HG03521 (cell line): Measurements from ENCODE around the gene JAML.

Experiments used
- ATAC-seq: cut with Tn5 transposase; IDR thresholded peaks from one replicate; pipeline ENCODE4 v1.9.1; 2021; ENCODE audit warnings: mild to moderate bottlenecking, moderate library complexity; ENCODE audit not compliant: unreplicated experiment

The JAML gene

GRCh38 chr11:118240999-118241763 is 16.4 kb upstream of the JAML start:
- peak; percentile 86 for ATAC-seq

- ATAC-seq, result no peak
Measured at GRCh38 chr11:118239509-118240205, 14.8 kb upstream of the JAML start.

GRCh38 chr11:118238929-118239328 is 14.1 kb upstream of the JAML start:
- no peak for ATAC-seq

- no peak for ATAC-seq
Measured at GRCh38 chr11:118238421-118238820, 13.6 kb upstream of the JAML start.

- ATAC-seq, result no peak
Measured at GRCh38 chr11:118236170-118236569, 11.4 kb upstream of the JAML start.

- ATAC-seq, result no peak
Measured at GRCh38 chr11:118234833-118235232, 10.0 kb upstream of the JAML start.

- ATAC-seq, result no peak
Measured at GRCh38 chr11:118233850-118234249, 9.0 kb upstream of the JAML start.

GRCh38 chr11:118233377-118233776 is 8.6 kb upstream of the JAML start:
- ATAC-seq, result no peak

- no peak for ATAC-seq
Measured at GRCh38 chr11:118232659-118233058, 7.8 kb upstream of the JAML start.

GRCh38 chr11:118231461-118231860 is 6.7 kb upstream of the JAML start:
- ATAC-seq, result no peak

GRCh38 chr11:118230088-118230487 is 5.3 kb upstream of the JAML start:
- no peak for ATAC-seq

- no peak for ATAC-seq
Measured at GRCh38 chr11:118229274-118229847, 4.5 kb upstream of the JAML start.

GRCh38 chr11:118227865-118228785 is 3.3 kb upstream of the JAML start:
- peak; percentile 50 for ATAC-seq

GRCh38 chr11:118226781-118227180 is 2.0 kb upstream of the JAML start:
- no peak for ATAC-seq

- no peak for ATAC-seq
Measured at GRCh38 chr11:118226296-118226695, 1.5 kb upstream of the JAML start.

- no peak for ATAC-seq
Measured at GRCh38 chr11:118223992-118224391, 819 bp downstream of the JAML start.

- ATAC-seq, result no peak
Measured at GRCh38 chr11:118223570-118223969, 1.2 kb downstream of the JAML start.

GRCh38 chr11:118222437-118222836 is 2.4 kb downstream of the JAML start:
- no peak for ATAC-seq

- ATAC-seq, result no peak
Measured at GRCh38 chr11:118221419-118221818, 3.4 kb downstream of the JAML start.

GRCh38 chr11:118219732-118220131 is 5.1 kb downstream of the JAML start:
- no peak for ATAC-seq

GRCh38 chr11:118219244-118219643 is 5.6 kb downstream of the JAML start:
- ATAC-seq, result no peak
